Peyer's patch (tissue), 4 donors: Measurements from ENCODE around the gene PRDX5. TPM values are rescaled to one million over a fixed set of nuclear protein-coding genes. Genes with fewer than 3 reads are reported as not detected.

Experiments
- DNase-seq, 3 donors: peaks; one replicate each; pipeline ENCODE4 v3.0.0-alpha.2; 2017 to 2019
- H3K27ac ChIP-seq, 4 donors: fragments of 200-600 bp; sonication (generic); one replicate each; pipeline ENCODE4 v1.5.1; 2016 to 2019
- H3K27me3 ChIP-seq, 2 donors: fragments of 200-600 bp; sonication (generic); one replicate each; pipeline ENCODE4 v1.5.1; 2019
- H3K36me3 ChIP-seq, 3 donors: fragments of 200-600 bp; sonication (generic); one replicate each; pipeline ENCODE4 v1.5.1; 2016 to 2019
- H3K4me1 ChIP-seq, 4 donors: fragments of 200-600 bp; sonication (generic); one replicate each; pipeline ENCODE4 v1.5.1; 2016 to 2019
- H3K4me3 ChIP-seq, 4 donors: fragments of 200-600 bp; sonication (generic); 1 replicate in 3 of 4; 2 replicates in 1 of 4; pipeline ENCODE4 v1.5.1; 2016 to 2019; ENCODE audit warnings: mild to moderate bottlenecking in 1 of 4
- H3K9me3 ChIP-seq, 4 donors: fragments of 200-600 bp; sonication (generic); one replicate each; pipeline ENCODE4 v1.5.1; 2016 to 2019; ENCODE audit warnings: mild to moderate bottlenecking in 1 of 4
- POLR2A ChIP-seq, 2 donors: fragments of 450-650 bp; IDR thresholded peaks; one replicate each; pipeline ENCODE4 v1.5.1; 2017; ENCODE audit warnings: antibody characterized with exemption in 2 of 2, mild to moderate bottlenecking in 2 of 2, moderate library complexity in 2 of 2
- total RNA-seq, 4 donors: library from RNA; depleted of rRNA; stranded (reverse); fragments of >200 nt; gene quantifications; one replicate each; pipeline ENCODE4 v1.1.0, GENCODE V29; 2016
- TF ChIP-seq, protein P1 (sequence below), 6 experiments: fragments of 450-650 bp in 4 of 6; fragments of 200-600 bp in 2 of 6; sonication (generic) in 1 of 6; IDR thresholded peaks; one replicate each; pipeline ENCODE4 v1.5.1; 2017 to 2019; ENCODE audit warnings: antibody characterized with exemption in 6 of 6, mild to moderate bottlenecking in 3 of 6, moderate library complexity in 1 of 6

PRDX5 gene
- total RNA-seq, 4 donors from 2014 or later = 202 to 345 (median 268) TPM

DNA sequence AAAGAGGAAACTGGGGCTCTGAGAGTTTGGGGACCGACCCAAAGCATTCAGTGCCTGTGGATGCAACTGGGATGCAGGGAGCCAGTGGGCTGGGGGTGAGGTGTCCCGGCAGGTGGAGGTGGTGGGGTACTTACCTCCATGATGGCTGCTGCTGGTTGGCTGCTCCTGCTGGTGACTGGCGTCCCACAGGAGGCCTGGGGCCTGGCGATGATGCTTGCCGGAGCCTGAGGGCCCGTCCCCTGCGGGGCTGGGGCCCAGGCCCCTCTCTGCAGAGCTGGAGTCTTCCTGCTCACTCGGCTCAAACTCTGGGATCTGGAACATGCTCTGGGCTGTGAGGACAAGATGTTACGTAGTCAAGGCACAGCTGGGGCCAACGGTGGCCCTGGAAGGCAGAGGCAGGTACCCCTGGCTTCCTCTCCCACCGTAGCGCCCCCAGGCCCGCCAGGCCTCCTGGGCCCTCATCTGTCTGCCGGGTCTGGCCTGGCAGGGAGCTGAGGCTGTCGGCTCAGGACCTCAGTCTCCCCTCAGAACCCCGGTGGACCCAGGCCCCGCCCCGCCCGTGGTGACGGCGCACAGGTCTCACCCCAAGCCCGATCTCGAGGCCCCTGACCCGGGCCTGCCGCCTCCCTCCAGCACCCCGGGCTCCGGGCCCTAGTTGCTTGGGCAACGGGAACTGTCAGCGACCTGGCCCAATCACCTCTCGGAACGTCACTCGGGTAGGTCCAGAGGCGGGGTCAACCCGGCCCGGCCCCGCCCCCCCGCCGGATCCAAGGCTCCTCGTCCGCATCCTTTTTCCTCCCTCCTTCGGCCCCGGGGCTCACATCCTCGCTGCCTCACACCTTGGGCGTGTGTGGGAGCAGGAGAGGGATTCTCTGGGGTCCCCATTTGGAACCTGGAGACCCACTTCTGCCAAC, 33.6 kb upstream of the PRDX5 start, which contains the start of gene BAD:
Gene BAD, minus strand, starts transcription at position 618 of the 914 bp plus-strand sequence. Its CDS starts 297 bp downstream, at position 321.
- TF ChIP-seq, protein P1, sequence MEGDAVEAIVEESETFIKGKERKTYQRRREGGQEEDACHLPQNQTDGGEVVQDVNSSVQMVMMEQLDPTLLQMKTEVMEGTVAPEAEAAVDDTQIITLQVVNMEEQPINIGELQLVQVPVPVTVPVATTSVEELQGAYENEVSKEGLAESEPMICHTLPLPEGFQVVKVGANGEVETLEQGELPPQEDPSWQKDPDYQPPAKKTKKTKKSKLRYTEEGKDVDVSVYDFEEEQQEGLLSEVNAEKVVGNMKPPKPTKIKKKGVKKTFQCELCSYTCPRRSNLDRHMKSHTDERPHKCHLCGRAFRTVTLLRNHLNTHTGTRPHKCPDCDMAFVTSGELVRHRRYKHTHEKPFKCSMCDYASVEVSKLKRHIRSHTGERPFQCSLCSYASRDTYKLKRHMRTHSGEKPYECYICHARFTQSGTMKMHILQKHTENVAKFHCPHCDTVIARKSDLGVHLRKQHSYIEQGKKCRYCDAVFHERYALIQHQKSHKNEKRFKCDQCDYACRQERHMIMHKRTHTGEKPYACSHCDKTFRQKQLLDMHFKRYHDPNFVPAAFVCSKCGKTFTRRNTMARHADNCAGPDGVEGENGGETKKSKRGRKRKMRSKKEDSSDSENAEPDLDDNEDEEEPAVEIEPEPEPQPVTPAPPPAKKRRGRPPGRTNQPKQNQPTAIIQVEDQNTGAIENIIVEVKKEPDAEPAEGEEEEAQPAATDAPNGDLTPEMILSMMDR (IDR thresholded peaks at IDR 0.05) = no peak
- TF ChIP-seq POLR2A (IDR thresholded peaks at IDR 0.05) = peak in 1 of 2 donors; percentile 84
- Histone ChIP-seq H3K27me3 (no peaks in the 10 kb centered on the region), H3K4me3 (peak within 1 kb of the TSS; percentile 71 to 97 (median 80)), H3K27ac (peak within 1 kb of the TSS; percentile 91 to 97 (median 94)), H3K4me1 (peaks cover 3 to 25% (median 12%) of the 10 kb centered on the region in 4 donors), H3K9me3 (no peaks in the 10 kb centered on the region), H3K36me3 (peaks cover 0 to 7% (median 0%) of the 10 kb centered on the region in 3 donors)
- peak; percentile 96 to 98 (median 98) for DNase-seq

DNA sequence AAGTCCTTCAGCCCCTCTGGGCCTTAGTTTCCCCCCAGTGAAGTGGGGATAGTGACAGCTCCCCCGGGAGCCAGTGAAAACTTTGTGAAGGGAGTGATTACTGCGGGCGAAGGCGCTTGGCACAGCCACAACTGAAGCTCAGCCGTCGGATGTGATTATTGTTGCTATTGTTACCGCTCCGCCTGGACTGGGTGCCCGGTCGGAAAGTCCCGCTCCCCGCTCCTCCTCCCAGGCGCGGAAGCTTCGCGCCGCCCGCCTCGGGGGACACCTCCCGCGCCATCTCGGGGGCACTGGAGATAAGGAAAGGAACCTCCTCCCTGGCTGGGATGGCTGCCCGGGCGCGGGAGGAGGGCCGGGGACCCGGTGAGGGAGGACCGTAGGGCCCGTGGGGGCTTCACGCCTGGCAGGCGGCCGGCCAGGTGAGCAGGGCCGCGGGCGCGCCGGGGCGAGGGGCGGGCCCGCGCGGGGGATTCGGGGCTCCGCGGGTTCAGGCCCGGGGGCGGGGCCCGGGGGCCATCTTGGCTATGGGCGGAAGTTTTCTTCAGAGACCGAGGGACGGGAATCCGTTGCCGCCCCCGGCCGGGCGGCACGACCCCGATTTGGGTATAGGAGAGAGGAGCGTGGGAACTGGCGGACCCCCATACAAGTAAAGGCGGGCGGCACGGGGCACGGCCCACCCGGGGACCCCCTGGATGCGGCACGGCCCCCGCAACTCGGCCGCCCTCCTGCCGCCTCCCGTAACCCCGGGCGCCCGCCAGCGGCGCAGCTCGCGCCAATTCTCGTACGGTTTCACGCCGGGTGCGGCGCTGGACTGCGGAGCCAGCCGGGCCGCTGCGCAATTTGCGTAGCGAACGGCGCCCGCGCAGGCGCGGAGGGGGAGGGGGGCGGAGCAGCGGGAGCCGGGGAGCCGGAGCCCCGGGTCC, 32.7 kb upstream of the PRDX5 start, which contains the start of gene GPR137:
Gene GPR137, plus strand, starts transcription at position 887 of the 923 bp plus-strand sequence. CDS start 677 bp downstream, outside the sequence.
- Histone ChIP-seq H3K27me3 (no peaks in the 10 kb centered on the region), H3K4me3 (peak within 1 kb of the TSS; percentile 71 to 97 (median 80)), H3K9me3 (no peaks in the 10 kb centered on the region), H3K27ac (peak within 1 kb of the TSS; percentile 91 to 97 (median 94)), H3K36me3 (peaks cover 0 to 7% (median 0%) of the 10 kb centered on the region in 3 donors), H3K4me1 (peaks cover 3 to 25% (median 12%) of the 10 kb centered on the region in 4 donors)
- TF ChIP-seq POLR2A (IDR thresholded peaks at IDR 0.05) = peak; percentile 50 to 54
- TF ChIP-seq, protein P1 (IDR thresholded peaks at IDR 0.05) = peak in 1 of 6 experiments; percentile 31
- peak; percentile 85 to 94 (median 94) for DNase-seq

DNA sequence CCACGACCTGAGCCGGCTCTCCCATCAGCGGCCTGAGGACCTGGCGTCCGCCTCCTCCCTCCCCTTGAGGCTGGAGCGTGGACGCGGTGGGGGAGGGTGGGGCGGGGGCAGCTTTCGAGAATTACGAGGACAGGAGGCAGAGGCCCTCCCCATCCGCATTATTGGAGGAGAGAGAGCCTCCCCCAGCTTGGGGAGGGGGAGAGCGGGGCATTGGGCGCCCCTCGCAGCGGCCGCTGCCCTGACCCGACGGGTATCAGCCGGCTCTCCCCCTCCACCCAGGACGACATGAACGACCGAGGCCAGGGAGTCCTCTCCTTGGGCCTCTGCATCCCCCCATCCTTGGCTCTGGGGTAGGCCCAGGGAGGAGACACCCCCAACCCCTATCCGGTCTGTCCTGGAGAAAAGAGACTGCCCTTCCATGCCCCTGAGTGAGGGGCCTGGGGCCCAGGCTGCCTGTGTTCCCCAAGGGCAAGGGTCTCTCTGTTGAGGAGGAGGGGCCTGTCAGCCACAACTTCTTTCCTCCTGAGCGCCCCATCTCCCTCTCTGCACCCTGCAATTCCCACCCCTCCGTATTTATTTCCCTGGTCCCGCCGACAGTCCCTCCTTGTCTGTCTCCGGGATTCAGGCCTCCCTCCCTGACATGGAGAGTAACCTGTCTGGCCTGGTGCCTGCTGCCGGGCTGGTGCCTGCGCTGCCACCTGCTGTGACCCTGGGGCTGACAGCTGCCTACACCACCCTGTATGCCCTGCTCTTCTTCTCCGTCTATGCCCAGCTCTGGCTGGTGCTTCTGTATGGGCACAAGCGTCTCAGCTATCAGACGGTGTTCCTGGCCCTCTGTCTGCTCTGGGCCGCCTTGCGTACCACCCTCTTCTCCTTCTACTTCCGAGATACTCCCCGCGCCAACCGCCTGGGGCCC, 31.8 kb upstream of the PRDX5 start:
- peaks cover 0 to 7% (median 0%) of the 10 kb centered on the region in 3 donors for H3K36me3 ChIP-seq
- H3K27me3 ChIP-seq = peaks cover 0 to 7% of the 10 kb centered on the region in 2 donors
- DNase-seq = peak in 1 of 3 donors; percentile 60
- peak overlapping the region; percentile 71 to 97 (median 80) for H3K4me3 ChIP-seq
- H3K4me1 ChIP-seq = peaks cover 3 to 25% (median 13%) of the 10 kb centered on the region in 4 donors
- TF ChIP-seq, protein P1 (IDR thresholded peaks at IDR 0.05) = no peak
- TF ChIP-seq POLR2A (IDR thresholded peaks at IDR 0.05) = no peak
- H3K27ac ChIP-seq = peak overlapping the region; percentile 91 to 97 (median 94)
- H3K9me3 ChIP-seq = no peaks in the 10 kb centered on the region

DNA sequence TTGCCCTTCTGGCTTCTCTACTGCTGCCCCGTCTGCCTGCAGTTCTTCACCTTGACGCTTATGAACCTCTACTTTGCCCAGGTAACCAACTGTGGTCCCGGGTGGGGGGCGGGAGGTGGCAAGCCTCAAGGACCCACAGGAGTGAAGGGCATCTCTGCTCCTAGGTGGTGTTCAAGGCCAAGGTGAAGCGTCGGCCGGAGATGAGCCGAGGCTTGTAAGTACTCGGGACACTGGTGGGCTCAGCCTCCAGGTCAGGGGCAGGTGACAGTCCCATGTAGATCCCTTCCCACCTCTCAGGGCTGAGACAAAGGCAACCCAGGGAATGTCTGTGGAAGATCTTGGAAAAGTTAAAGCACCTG, 31.1 kb upstream of the PRDX5 start:
- DNase-seq = no peak
- Histone ChIP-seq H3K36me3 (peaks cover 0 to 3% (median 0%) of the 10 kb centered on the region in 3 donors), H3K4me3 (no peak overlapping the region), H3K27ac (no peak overlapping the region), H3K4me1 (peaks cover 3 to 31% (median 16%) of the 10 kb centered on the region in 4 donors), H3K9me3 (no peaks in the 10 kb centered on the region), H3K27me3 (peaks cover 0 to 13% of the 10 kb centered on the region in 2 donors)
- TF ChIP-seq POLR2A (IDR thresholded peaks at IDR 0.05) = no peak
- TF ChIP-seq, protein P1 (IDR thresholded peaks at IDR 0.05) = no peak
